IMR-90 (cell line): ENCODE data around the gene HS2ST1. TPM values are rescaled to one million over a fixed set of nuclear protein-coding genes. Genes with fewer than 3 reads are reported as not detected.

ENCODE experiments used
- ATAC-seq: fragments of 200-7000 bp; cut with Tn5 transposase; 2 replicates; pipeline ENCODE4 v1.9.1; 2020; ENCODE audit warnings: low read depth, mild to moderate bottlenecking, moderate library complexity
- BruUV-seq: library from RNA; stranded (reverse); fragments of 400-500 nt; replicated peaks from 2 replicates; lab custom pipeline; 2021; lab: Mats Ljungman, UMichigan
- CTCF ChIA-PET: fragments of 300-600 bp; formaldehyde crosslinking; extraction: SDS; loops from one replicate; lab custom pipeline; 2021; ENCODE audit warnings: antibody characterized with exemption; lab: Yijun Ruan, JAX
- POLR2A ChIA-PET: fragments of 300-600 bp; sonication (Branson Sonifier 250); formaldehyde crosslinking; loops from one replicate; lab custom pipeline; 2022; ENCODE audit warnings: antibody characterized with exemption; ENCODE audit not compliant: unreplicated experiment; lab: Charles Lee
- DNase-seq: peaks from one replicate; pipeline ENCODE4 v3.0.0; 2013
- H2AFZ ChIP-seq: replicated peaks from 2 replicates; pipeline ENCODE3; 2013; ENCODE audit warnings: low read length, mild to moderate bottlenecking; ENCODE audit not compliant: poor library complexity
- H2AK5ac ChIP-seq: 2 replicates; pipeline ENCODE4 v1.6.1; 2013; ENCODE audit warnings: low read depth, low read length, inconsistent platforms
- H2AK9ac ChIP-seq: replicated peaks from 2 replicates; pipeline ENCODE3; 2013; ENCODE audit warnings: mild to moderate bottlenecking, low read depth, low read length, moderate library complexity; ENCODE audit not compliant: poor library complexity
- H2BK120ac ChIP-seq: 2 replicates; pipeline ENCODE4 v1.6.1; 2013; ENCODE audit warnings: low read depth, low read length, inconsistent platforms
- H2BK15ac ChIP-seq: 3 replicates; pipeline ENCODE4 v1.6.1; 2013; ENCODE audit warnings: low read depth, low read length, inconsistent platforms
- H2BK20ac ChIP-seq: 2 replicates; pipeline ENCODE4 v1.6.1; 2013; ENCODE audit warnings: low read depth, mild to moderate bottlenecking, inconsistent platforms, low read length, moderate library complexity
- H2BK5ac ChIP-seq: 2 replicates; pipeline ENCODE4 v1.6.1; 2013; ENCODE audit warnings: mild to moderate bottlenecking, low read depth, low read length, inconsistent platforms; ENCODE audit not compliant: poor library complexity, severe bottlenecking
- H3K14ac ChIP-seq: replicated peaks from 2 replicates; pipeline ENCODE4 v1.6.1; 2013; ENCODE audit warnings: low read depth, low read length, inconsistent platforms
- H3K18ac ChIP-seq: 2 replicates; pipeline ENCODE4 v1.6.1; 2013; ENCODE audit warnings: low read depth, low read length, control low read depth
- H3K23ac ChIP-seq: 2 replicates; pipeline ENCODE4 v1.6.1; 2013; ENCODE audit warnings: low read depth, low read length, inconsistent platforms
- H3K27ac ChIP-seq: 2 replicates; pipeline ENCODE4 v1.5.1; 2013; ENCODE audit warnings: mild to moderate bottlenecking, control low read depth, low read length; ENCODE audit not compliant: insufficient read depth
- H3K27me3 ChIP-seq: 2 replicates; pipeline ENCODE4 v1.6.1; 2013; ENCODE audit warnings: low read length; ENCODE audit not compliant: control insufficient read depth, insufficient read depth
- H3K36me3 ChIP-seq: 2 replicates; pipeline ENCODE4 v1.6.1; 2013; ENCODE audit warnings: low read length, mixed read lengths; ENCODE audit not compliant: control insufficient read depth, insufficient read depth
- H3K4ac ChIP-seq: 2 replicates; pipeline ENCODE4 v1.6.1; 2013; ENCODE audit warnings: low read depth, low read length, inconsistent platforms
- H3K4me1 ChIP-seq: 2 replicates; pipeline ENCODE4 v1.6.1; 2013; ENCODE audit warnings: low read length, mixed read lengths; ENCODE audit not compliant: control insufficient read depth, insufficient read depth
- H3K4me2 ChIP-seq: 2 replicates; pipeline ENCODE4 v1.6.1; 2013; ENCODE audit warnings: low read depth, mild to moderate bottlenecking, control low read depth, low read length, moderate library complexity
- H3K4me3 ChIP-seq: 2 replicates; pipeline ENCODE4 v1.5.1; 2013; ENCODE audit warnings: low read depth, mild to moderate bottlenecking, control low read depth, low read length, moderate library complexity; ENCODE audit not compliant: insufficient read depth
- H3K56ac ChIP-seq: 2 replicates; pipeline ENCODE4 v1.6.1; 2013; ENCODE audit warnings: low read length, inconsistent platforms; ENCODE audit not compliant: insufficient read depth; ENCODE audit errors: extremely low read depth
- H3K79me1 ChIP-seq, 2 experiments: 2 replicates each; pipeline ENCODE4 v1.6.1; 2013; ENCODE audit warnings: low read length in 2 of 2, inconsistent platforms in 1 of 2, low read depth in 1 of 2
- H3K9ac ChIP-seq: 2 replicates; pipeline ENCODE4 v1.6.1; 2013; ENCODE audit warnings: low read depth, low read length, control low read depth
- H3K9me1 ChIP-seq: 2 replicates; pipeline ENCODE4 v1.6.1; 2013; ENCODE audit warnings: low read length, inconsistent platforms; ENCODE audit not compliant: insufficient read depth
- H3K9me3 ChIP-seq: 2 replicates; pipeline ENCODE4 v1.6.1; 2013; ENCODE audit warnings: low read length; ENCODE audit not compliant: control insufficient read depth, insufficient read depth
- H4K20me1 ChIP-seq: 2 replicates; pipeline ENCODE4 v1.6.1; 2013; ENCODE audit warnings: low read length, inconsistent platforms; ENCODE audit not compliant: insufficient read depth
- H4K5ac ChIP-seq: 2 replicates; pipeline ENCODE4 v1.6.1; 2013; ENCODE audit warnings: mild to moderate bottlenecking, low read depth, low read length, control low read depth
- H4K8ac ChIP-seq, 2 experiments: 2 replicates each; pipeline ENCODE4 v1.6.1; 2013; ENCODE audit warnings: low read depth in 2 of 2, low read length in 2 of 2, control low read depth in 1 of 2, inconsistent platforms in 1 of 2
- H4K91ac ChIP-seq: 2 replicates; pipeline ENCODE4 v1.6.1; 2013; ENCODE audit warnings: low read depth, low read length, inconsistent platforms; ENCODE audit not compliant: insufficient read depth
- CHD1 ChIP-seq: IDR thresholded peaks from 2 replicates; pipeline ENCODE4 v1.6.1; 2012; ENCODE audit warnings: low read depth, low read length, improper control_type of control experiment
- RAD21 ChIP-seq: IDR thresholded peaks from 2 replicates; pipeline ENCODE4 v1.6.1; 2012; ENCODE audit warnings: low read length, improper control_type of control experiment
- USF2 ChIP-seq: fragments of 150-350 bp; IDR thresholded peaks from 2 replicates; pipeline ENCODE4 v1.6.1; 2017; ENCODE audit warnings: mild to moderate bottlenecking, antibody characterized with exemption, low read length, low read depth
- WGBS, 2 experiments: methylation state at CpG; one replicate each; pipeline versions ENCODE4 v1.1.5 to v1.1.7; 2013; ENCODE audit warnings: missing lambda C conversion rate in 2 of 2; ENCODE audit not compliant: insufficient read length in 1 of 2; ENCODE audit errors: extremely low coverage in 2 of 2; 5-methylcytosine and 5-hydroxymethylcytosine counted together
- dilution Hi-C: fragments of 300-500 bp; cut with HindIII; formaldehyde crosslinking; loops from one replicate; pipeline ENCODE4 v1.14.3; 2018; ENCODE audit warnings: low sequenced_read_pairs; ENCODE audit not compliant: unreplicated experiment
- in situ Hi-C: fragments of 300-500 bp; cut with MboI; formaldehyde crosslinking; loops from 3 replicates; pipeline ENCODE4 v1.14.3; 2019; ENCODE audit warnings: low sequenced_read_pairs, inconsistent platforms, mixed read lengths
- intact Hi-C: fragments of 100-400 bp; cut with micrococcal nuclease; formaldehyde crosslinking; loops from 2 replicates; pipeline ENCODE4 v1.10.0; 2022
- polyA plus RNA-seq, 3 experiments: library from polyadenylated mRNA; depleted of rRNA; stranded (reverse); fragments of >200 nt; gene quantifications; 2 replicates each; pipeline ENCODE4 v1.2.3, GENCODE V29; 2012; ENCODE audit warnings: low replicate concordance in 1 of 3
- total RNA-seq: library from RNA; depleted of rRNA; stranded (reverse); fragments of >200 nt; gene quantifications from 2 replicates; pipeline ENCODE4 v1.2.3, GENCODE V29; 2012

The HS2ST1 gene
- total and polyA plus RNA-seq, 2 of the 4 experiments (the other 2 are of a cell fraction), result 7.8 to 13.1 TPM

GRCh38 chr1:87155648-87156047 lies 241.2 kb downstream of the HS2ST1 start:
- H2BK15ac ChIP-seq, result no peak overlapping the region
- no peak overlapping the region for H3K9ac ChIP-seq
- ATAC-seq (no peak), DNase-seq (no peak)
- H4K8ac ChIP-seq, result no peak overlapping the region
- no peaks in the 10 kb centered on the region for H3K9me3 ChIP-seq
- no peak overlapping the region for H3K56ac ChIP-seq
- peaks cover 11% of the 10 kb centered on the region; the same call in 1 of the 2 replicates for H3K4me1 ChIP-seq
- no peak overlapping the region for H3K4me2 ChIP-seq
- H2AK5ac ChIP-seq, result no peak overlapping the region
- H3K18ac ChIP-seq, result no peak overlapping the region
- intact Hi-C loops (no loop called here), in situ Hi-C loops (no loop called here), dilution Hi-C loops (no loop called here)
- ChIA-PET CTCF (interaction anchor here (0.6 kb wide), 1 partner anchor 38 kb away, joined by 4 read pairs; no protein-coding TSS in a partner anchor), POLR2A (no interaction called here)
- H2AFZ ChIP-seq, result no peak overlapping the region
- peaks cover 5% of the 10 kb centered on the region for H3K27me3 ChIP-seq
- TF ChIP-seq USF2 (no peak), RAD21 (no peak), CHD1 (no peak)
- WGBS, 2 experiments, result no CpG with 5 or more reads among the region's 9 CpGs
- H4K20me1 ChIP-seq, result no peaks in the 10 kb centered on the region
- peaks cover 3% of the 10 kb centered on the region; the same call in 1 of the 2 replicates for H3K9me1 ChIP-seq
- H3K36me3 ChIP-seq, result no peaks in the 10 kb centered on the region
- H2BK120ac ChIP-seq, result no peak overlapping the region
- no peak overlapping the region for H3K14ac ChIP-seq
- H3K23ac ChIP-seq, result no peak overlapping the region
- no TSS peak for BruUV-seq
- H3K79me1 ChIP-seq, result no peaks in the 10 kb centered on the region
- no peak overlapping the region for H4K5ac ChIP-seq
- no peak overlapping the region for H3K4ac ChIP-seq
- H3K27ac ChIP-seq, result no peak overlapping the region
- H2AK9ac ChIP-seq, result no peak overlapping the region
- H3K4me3 ChIP-seq, result no peak overlapping the region
- H4K91ac ChIP-seq, result no peak overlapping the region
- H2BK20ac ChIP-seq, result no peak overlapping the region
- H2BK5ac ChIP-seq, result no peak overlapping the region
